Smooth muscle cell (in vitro differentiated cells): ENCODE data around the gene ATP6AP1. TPM values are rescaled to one million over a fixed set of nuclear protein-coding genes. Genes with fewer than 3 reads are reported as not detected.

ENCODE experiments used
- DNase-seq: peaks from one replicate; lab custom pipeline; 2025; ENCODE audit not compliant: unreplicated experiment; lab: John Stamatoyannopoulos, UW
- H2AFZ ChIP-seq: fragments of 200-600 bp; sonication (generic); 2 replicates; pipeline ENCODE4 v1.6.0; 2016; ENCODE audit warnings: antibody characterized with exemption, low read depth, mild to moderate bottlenecking
- H3F3A ChIP-seq: fragments of 200-600 bp; sonication (generic); 2 replicates; pipeline ENCODE4 v1.6.0; 2017; ENCODE audit warnings: antibody characterized with exemption, low read depth
- H3K27ac ChIP-seq: fragments of 200-600 bp; sonication (generic); 2 replicates; pipeline ENCODE4 v1.5.1; 2016; ENCODE audit warnings: low read depth, mild to moderate bottlenecking
- H3K27me3 ChIP-seq: fragments of 200-600 bp; sonication (generic); 2 replicates; pipeline ENCODE4 v1.6.1; 2016; ENCODE audit warnings: low read depth, mild to moderate bottlenecking
- H3K36me3 ChIP-seq: fragments of 200-600 bp; sonication (generic); 2 replicates; pipeline ENCODE4 v1.5.1; 2016; ENCODE audit warnings: low read depth
- H3K4me1 ChIP-seq: fragments of 200-600 bp; sonication (generic); 2 replicates; pipeline ENCODE4 v1.5.1; 2016; ENCODE audit warnings: low read depth
- H3K4me2 ChIP-seq: fragments of 200-600 bp; sonication (generic); 2 replicates; pipeline ENCODE4 v1.6.0; 2016; ENCODE audit warnings: mild to moderate bottlenecking
- H3K4me3 ChIP-seq: fragments of 200-600 bp; sonication (generic); 2 replicates; pipeline ENCODE4 v1.5.1; 2016; ENCODE audit warnings: mild to moderate bottlenecking
- H3K79me2 ChIP-seq: fragments of 200-600 bp; sonication (generic); 2 replicates; pipeline ENCODE4 v1.6.0; 2016; ENCODE audit warnings: low read depth, mild to moderate bottlenecking
- H3K9ac ChIP-seq: fragments of 200-600 bp; sonication (generic); 2 replicates; pipeline ENCODE4 v1.6.0; 2016; ENCODE audit warnings: low read depth
- H3K9me3 ChIP-seq: fragments of 200-600 bp; sonication (generic); replicated peaks from 2 replicates; pipeline ENCODE4 v1.5.1; 2016; ENCODE audit warnings: low read depth
- H4K20me1 ChIP-seq: fragments of 200-600 bp; sonication (generic); 2 replicates; pipeline ENCODE4 v1.6.0; 2016; ENCODE audit warnings: low read depth
- WGBS: methylation state at CpG from one replicate; pipeline ENCODE4 v1.1.7; 2016; ENCODE audit warnings: low lambda C conversion rate; 5-methylcytosine and 5-hydroxymethylcytosine counted together
- polyA plus RNA-seq: library from polyadenylated mRNA; unstranded; fragments of >200 nt; fragmentation: Nextera tagmentation; extraction: Ambion mirVana; gene quantifications from 2 replicates; pipeline ENCODE4 v1.2.1, GENCODE V29; 2016
- total RNA-seq: library from RNA; depleted of rRNA; stranded (reverse); fragments of >200 nt; gene quantifications from 2 replicates; pipeline ENCODE4 v1.2.3, GENCODE V29; 2014
- TF ChIP-seq, protein P1 (sequence below): fragments of 200-600 bp; sonication (generic); IDR thresholded peaks from 2 replicates; pipeline ENCODE4 v1.5.1; 2017; ENCODE audit warnings: borderline replicate concordance, mild to moderate bottlenecking, antibody characterized with exemption; ENCODE audit not compliant: insufficient read depth, poor library complexity, severe bottlenecking

Gene ATP6AP1
- total and polyA plus RNA-seq, 2 experiments from 2014 or later: 104 to 193 TPM

DNA sequence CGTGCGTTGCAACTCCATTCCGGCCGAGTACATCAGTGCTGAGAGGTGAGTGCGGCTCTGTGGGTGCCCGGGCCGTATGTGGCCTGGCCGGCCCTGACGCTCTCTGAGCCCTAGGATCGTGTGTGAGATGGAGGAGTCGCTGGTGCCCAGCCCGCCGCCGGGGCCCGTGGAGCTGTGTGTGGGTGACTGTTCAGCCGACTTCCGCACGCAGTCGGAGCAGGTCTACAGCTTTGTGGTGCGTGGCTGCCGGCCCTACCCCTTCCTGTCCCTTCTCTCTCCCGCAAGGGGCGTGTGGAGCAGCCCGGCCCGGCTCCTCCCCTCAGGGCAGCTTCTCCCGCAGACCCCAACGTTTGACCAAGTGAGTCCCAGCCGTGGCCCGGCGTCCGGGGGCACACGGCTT, 37.6 kb downstream of the ATP6AP1 start:
- Histone ChIP-seq H3K79me2 (peaks cover 9% of the 10 kb centered on the region), H3K9me3 (no peaks in the 10 kb centered on the region), H3K27ac (no peak overlapping the region), H3K4me3 (no peak overlapping the region), H2AFZ (no peak overlapping the region), H3K4me2 (no peak overlapping the region), H3F3A (no peaks in the 10 kb centered on the region), H3K9ac (no peak overlapping the region), H3K27me3 (no peaks in the 10 kb centered on the region), H3K4me1 (no peaks in the 10 kb centered on the region), H3K36me3 (no peaks in the 10 kb centered on the region), H4K20me1 (peaks cover 59% of the 10 kb centered on the region)
- 95% methylated on average over 27 of the region's 32 CpGs for WGBS
- no peak for DNase-seq
- TF ChIP-seq, protein P1, sequence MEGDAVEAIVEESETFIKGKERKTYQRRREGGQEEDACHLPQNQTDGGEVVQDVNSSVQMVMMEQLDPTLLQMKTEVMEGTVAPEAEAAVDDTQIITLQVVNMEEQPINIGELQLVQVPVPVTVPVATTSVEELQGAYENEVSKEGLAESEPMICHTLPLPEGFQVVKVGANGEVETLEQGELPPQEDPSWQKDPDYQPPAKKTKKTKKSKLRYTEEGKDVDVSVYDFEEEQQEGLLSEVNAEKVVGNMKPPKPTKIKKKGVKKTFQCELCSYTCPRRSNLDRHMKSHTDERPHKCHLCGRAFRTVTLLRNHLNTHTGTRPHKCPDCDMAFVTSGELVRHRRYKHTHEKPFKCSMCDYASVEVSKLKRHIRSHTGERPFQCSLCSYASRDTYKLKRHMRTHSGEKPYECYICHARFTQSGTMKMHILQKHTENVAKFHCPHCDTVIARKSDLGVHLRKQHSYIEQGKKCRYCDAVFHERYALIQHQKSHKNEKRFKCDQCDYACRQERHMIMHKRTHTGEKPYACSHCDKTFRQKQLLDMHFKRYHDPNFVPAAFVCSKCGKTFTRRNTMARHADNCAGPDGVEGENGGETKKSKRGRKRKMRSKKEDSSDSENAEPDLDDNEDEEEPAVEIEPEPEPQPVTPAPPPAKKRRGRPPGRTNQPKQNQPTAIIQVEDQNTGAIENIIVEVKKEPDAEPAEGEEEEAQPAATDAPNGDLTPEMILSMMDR: no peak

DNA sequence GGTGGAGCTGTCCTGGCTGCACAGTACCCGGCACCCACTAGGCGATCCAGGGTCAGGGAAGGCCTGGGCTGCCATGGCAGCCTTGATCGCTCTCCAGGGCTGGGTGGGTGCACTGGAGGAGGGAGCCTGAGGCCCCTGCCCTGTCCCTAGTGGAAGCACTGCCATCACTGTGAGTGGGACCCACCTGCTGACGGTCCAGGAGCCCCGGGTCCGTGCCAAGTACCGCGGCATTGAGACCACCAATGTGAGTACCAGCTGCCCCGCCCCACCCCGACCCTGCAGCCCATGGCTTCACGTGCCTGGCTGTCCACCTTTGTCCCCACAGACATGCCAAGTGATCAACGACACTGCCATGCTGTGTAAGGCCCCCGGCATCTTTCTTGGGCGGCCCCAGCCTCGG, 38.4 kb downstream of the ATP6AP1 start:
- Histone ChIP-seq H3K36me3 (no peaks in the 10 kb centered on the region), H3F3A (no peaks in the 10 kb centered on the region), H2AFZ (no peak overlapping the region), H3K9ac (no peak overlapping the region), H3K9me3 (no peaks in the 10 kb centered on the region), H4K20me1 (peaks cover 51% of the 10 kb centered on the region), H3K4me3 (no peak overlapping the region), H3K27ac (no peak overlapping the region), H3K4me1 (no peaks in the 10 kb centered on the region), H3K27me3 (no peaks in the 10 kb centered on the region), H3K4me2 (no peak overlapping the region), H3K79me2 (peaks cover under 1% of the 10 kb centered on the region)
- WGBS: 96% methylated on average over 14 of the region's 15 CpGs
- TF ChIP-seq, protein P1: no peak
- no peak for DNase-seq

DNA sequence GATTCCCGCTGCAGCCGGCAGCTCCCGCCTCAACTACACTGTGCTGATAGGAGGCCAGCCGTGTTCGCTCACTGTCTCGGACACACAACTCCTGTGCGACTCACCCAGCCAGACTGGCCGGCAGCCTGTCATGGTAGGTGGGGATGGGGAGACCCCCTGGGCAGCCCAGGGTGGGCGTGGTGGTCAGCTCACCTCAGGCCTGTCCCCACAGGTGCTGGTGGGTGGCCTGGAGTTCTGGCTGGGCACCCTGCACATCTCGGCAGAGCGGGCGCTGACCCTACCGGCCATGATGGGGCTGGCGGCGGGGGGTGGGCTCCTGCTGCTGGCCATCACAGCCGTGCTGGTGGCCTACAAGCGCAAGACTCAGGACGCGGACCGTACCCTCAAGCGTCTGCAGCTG, 39.1 kb downstream of the ATP6AP1 start:
- TF ChIP-seq, protein P1: no peak
- no peak overlapping the region for H3K4me3 ChIP-seq
- 97% methylated on average over 15 of the region's 21 CpGs for WGBS
- H2AFZ ChIP-seq: no peak overlapping the region
- no peak for DNase-seq
- H3K27ac ChIP-seq: no peak overlapping the region
- H3F3A ChIP-seq: no peaks in the 10 kb centered on the region
- H3K36me3 ChIP-seq: no peaks in the 10 kb centered on the region
- no peak overlapping the region for H3K9ac ChIP-seq
- no peak overlapping the region for H3K4me2 ChIP-seq
- no peaks in the 10 kb centered on the region for H3K4me1 ChIP-seq
- no peaks in the 10 kb centered on the region for H3K79me2 ChIP-seq
- no peaks in the 10 kb centered on the region for H3K9me3 ChIP-seq
- H3K27me3 ChIP-seq: no peaks in the 10 kb centered on the region
- peaks cover 44% of the 10 kb centered on the region for H4K20me1 ChIP-seq

DNA sequence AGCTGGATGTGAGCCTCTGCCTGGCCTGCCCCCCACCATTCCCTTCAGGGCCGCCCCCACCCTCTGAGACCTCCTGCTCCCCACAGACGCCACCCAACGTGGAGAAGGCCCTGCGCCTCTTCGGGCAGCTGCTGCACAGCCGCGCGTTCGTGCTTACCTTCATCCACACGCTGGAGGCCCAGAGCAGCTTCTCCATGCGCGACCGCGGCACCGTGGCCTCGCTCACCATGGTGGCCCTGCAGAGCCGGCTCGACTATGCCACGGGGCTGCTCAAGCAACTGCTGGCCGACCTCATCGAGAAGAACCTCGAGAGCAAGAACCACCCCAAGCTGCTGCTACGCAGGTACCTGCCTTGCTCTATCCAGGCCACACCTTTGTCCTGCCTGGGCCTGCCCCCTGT, 39.7 kb downstream of the ATP6AP1 start:
- H2AFZ ChIP-seq: no peak overlapping the region
- no peak overlapping the region for H3K27ac ChIP-seq
- no peak overlapping the region for H3K4me3 ChIP-seq
- no peaks in the 10 kb centered on the region for H3K9me3 ChIP-seq
- no peaks in the 10 kb centered on the region for H3K4me1 ChIP-seq
- H3F3A ChIP-seq: no peaks in the 10 kb centered on the region
- peaks cover 38% of the 10 kb centered on the region for H4K20me1 ChIP-seq
- H3K4me2 ChIP-seq: no peak overlapping the region
- WGBS: 87% methylated on average over 15 of the region's 23 CpGs
- TF ChIP-seq, protein P1: no peak
- H3K9ac ChIP-seq: no peak overlapping the region
- H3K79me2 ChIP-seq: no peaks in the 10 kb centered on the region
- H3K27me3 ChIP-seq: no peaks in the 10 kb centered on the region
- DNase-seq: no peak
- no peaks in the 10 kb centered on the region for H3K36me3 ChIP-seq
